HG03139 (cell line): ENCODE results near the gene TAF11L8.
"Not testable (repeated sequence)": the region's sequence is repeated elsewhere in the genome, so short reads cannot be mapped to it uniquely, and the experiment has no call there.

Experiments used
- ATAC-seq: cut with Tn5 transposase; IDR thresholded peaks from one replicate; pipeline ENCODE4 v1.9.1; 2021; ENCODE audit not compliant: unreplicated experiment

Gene TAF11L8

GRCh38 chr5:17590860-17591259 lies at the start of gene TAF11L8:
TSS of gene TAF11L8 (minus strand) at chr5:17590960.
- ATAC-seq, result not testable (repeated sequence)

- ATAC-seq, result no peak
Observed at GRCh38 chr5:17634160-17634559, 43.4 kb upstream of the TAF11L8 start, which contains the start of gene TAF11L14. TSS of gene TAF11L14 (plus strand) at chr5:17634460.

GRCh38 chr5:17631788-17632187 lies 41.0 kb upstream of the TAF11L8 start, which contains the start of gene TAF11L13:
TSS of gene TAF11L13 (plus strand) at chr5:17632088.
- not testable (repeated sequence) for ATAC-seq

GRCh38 chr5:17625686-17626085 lies 34.9 kb upstream of the TAF11L8 start:
- no peak for ATAC-seq

DNA sequence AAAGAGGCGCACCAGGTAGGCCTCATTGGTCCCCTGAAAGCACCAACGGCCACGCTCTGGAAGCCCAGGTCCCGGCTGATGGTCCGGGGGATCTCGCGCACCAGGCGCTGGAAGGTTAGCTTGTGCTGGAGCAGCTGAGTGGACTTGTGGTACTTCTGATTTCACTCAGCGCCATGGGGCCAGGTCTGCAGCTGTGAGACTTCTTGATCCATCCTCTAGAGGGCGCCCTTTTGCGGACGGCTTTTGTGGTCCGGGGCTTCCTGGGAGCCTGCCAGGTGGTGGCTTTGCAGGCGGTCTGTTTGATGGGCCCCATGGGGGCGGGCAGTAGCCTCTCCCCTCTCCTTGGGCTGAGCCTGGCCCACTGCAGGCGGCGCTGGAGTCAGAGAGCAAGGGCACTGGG lies 29.9 kb upstream of the TAF11L8 start:
- no peak for ATAC-seq

DNA sequence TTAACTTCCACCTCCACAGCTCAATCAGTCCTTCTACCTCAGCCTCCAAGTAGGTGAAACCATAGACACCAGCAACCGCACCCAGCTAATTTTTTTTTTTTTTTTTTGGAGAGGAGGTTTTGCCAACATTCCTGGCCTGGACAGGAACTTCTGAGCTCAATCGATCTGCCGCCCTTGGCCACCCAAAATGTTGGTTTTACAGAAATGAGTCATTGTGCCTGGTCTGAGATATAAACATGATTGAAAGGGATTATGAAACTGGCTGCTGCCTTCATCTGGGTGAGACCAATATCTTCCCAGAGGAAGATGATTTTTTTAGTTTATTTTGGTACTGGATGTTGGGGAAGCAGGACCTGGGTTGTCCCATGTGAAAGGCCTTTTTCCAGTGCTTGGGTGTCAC lies 28.6 kb upstream of the TAF11L8 start:
- ATAC-seq, result no peak

DNA sequence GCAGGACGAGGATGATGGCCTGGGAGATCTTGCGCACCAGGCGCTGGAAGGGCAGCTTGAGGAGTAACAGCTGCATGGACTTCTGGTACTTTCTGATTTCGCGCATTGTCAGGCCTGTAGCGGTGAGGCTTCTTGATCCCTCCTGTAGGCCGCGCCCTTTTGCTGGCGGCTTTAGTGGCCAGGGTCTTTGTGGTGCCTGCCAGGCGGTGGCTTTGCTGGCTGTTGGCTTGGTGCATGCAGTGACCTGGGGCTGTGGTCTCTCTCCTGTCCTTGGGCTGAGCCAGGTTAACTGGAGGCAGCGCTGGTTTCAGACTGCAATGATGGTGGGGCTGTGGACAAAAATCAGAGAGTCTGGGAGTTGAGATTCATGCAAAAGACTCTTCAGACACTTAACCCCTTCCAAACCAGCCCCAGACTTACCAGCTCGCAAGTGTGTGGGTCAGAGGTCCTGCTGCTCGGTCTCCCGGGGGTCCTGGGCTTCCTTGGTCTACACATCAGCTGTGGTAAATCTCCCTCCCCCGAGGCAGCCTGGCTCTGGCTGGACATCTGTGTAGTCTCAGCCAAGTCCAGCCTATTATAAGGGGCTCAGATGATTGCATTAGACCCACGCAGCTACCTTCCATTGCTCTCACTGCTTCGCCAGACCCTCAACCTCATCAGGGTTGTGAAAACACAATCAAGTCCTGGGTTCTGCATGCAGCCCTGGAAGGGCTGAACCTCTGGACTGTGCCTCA lies 24.3 kb upstream of the TAF11L8 start:
- no peak for ATAC-seq

DNA sequence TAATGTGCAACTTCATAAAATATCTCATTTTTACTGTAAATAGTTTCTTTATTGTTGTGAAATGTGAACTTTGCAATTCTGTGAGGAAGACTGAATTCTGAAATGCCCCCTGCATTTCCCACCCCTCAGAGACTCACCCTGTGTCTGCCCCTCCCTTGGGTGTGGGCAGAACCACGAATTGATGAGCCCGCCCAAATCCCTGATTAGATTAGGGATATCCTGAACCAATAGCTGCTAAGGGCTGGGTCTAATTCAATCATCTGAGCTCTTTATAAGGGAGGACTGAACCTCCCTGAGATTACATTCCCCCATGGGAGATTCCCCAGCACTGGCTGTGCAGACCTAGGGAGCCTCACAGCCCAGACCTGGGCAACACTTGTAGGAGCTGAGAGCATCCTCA lies 19.3 kb upstream of the TAF11L8 start, which contains the start of gene TAF11L12:
Gene TAF11L12, plus strand, starts transcription at position 301 of the 400 bp plus-strand sequence.
- not testable (repeated sequence) for ATAC-seq

- not testable (repeated sequence) for ATAC-seq
Observed at GRCh38 chr5:17607461-17607860, 16.7 kb upstream of the TAF11L8 start.

DNA sequence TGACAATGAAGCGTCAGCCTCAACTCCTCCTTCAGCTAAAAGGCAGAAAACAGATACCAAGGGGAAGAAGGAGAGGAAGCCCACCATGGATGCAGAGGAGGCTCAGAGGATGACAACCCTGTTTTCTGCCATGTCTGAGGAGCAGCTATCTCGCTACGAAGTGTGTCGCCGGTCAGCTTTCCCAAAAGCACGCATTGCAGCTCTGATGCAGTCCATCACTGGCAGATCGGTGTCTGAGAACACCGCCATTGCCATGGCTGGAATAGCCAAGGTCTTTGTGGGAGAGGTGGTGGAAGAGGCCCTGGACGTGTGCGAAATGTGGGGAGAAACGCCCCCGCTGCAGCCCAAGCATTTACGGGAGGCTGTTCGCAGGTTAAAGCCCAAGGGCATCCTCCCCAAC lies 14.2 kb upstream of the TAF11L8 start:
- no peak for ATAC-seq

DNA sequence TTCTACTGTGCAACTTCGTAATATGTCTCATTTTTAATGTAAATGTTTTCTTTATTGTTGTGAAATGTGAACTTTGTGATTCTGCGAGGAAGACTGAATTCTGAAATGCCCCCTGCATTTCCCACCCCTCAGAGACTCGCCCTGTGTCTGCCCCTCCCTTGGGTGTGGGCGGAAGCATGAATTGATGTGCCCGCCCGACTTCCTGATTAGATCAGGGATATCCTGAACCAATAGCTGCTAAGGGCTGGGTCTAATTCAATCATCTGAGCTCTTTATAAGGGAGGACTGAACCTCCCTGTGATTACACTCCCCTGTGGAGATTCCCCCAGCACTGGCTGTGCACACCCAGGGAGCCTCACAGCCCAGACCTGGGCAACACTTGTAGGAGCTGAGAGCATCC lies 13.1 kb upstream of the TAF11L8 start, which contains the start of gene TAF11L11:
Gene TAF11L11, plus strand, starts transcription at position 304 of the 400 bp plus-strand sequence.
- not testable (repeated sequence) for ATAC-seq

- not testable (repeated sequence) for ATAC-seq
Observed at GRCh38 chr5:17597728-17598127, 7.0 kb upstream of the TAF11L8 start, which contains the start of gene TAF11L10. TSS of gene TAF11L10 (minus strand) at chr5:17597828.

- ATAC-seq, result not testable (repeated sequence)
Observed at GRCh38 chr5:17594255-17594654, 3.5 kb upstream of the TAF11L8 start, which contains the start of gene TAF11L9. TSS of gene TAF11L9 (minus strand) at chr5:17594394.

DNA sequence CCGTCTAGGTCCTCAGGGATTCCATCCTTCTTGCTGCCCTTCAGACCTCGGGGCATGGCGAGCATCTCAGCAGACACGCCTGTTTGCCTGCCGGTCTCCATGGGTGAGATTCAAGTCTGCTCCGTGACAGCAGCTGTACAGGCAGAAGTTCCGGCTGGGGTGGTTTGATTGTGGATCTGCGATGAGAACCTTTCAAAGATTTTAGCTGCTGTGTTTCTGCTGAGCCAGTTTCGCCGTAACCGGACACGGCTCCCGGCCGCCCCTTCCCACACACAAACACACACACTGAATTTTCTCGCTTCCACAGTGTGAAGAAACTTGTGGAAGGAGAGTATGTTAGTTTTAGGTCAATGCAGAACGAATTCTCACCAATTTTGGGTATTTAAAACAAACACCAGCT lies 5.1 kb downstream of the TAF11L8 start, which contains the start of gene TAF11L7:
Gene TAF11L7, minus strand, starts transcription at position 101 of the 400 bp plus-strand sequence.
- not testable (repeated sequence) for ATAC-seq
